BJ (cell line): ENCODE measurements around the gene XYLT1. TPM values are rescaled to one million over a fixed set of nuclear protein-coding genes. Genes with fewer than 3 reads are reported as not detected.

Source experiments
- CTCF ChIA-PET: fragments of 350-600 bp; formaldehyde crosslinking; extraction: SDS; loops from one replicate; lab custom pipeline; 2021; ENCODE audit warnings: antibody characterized with exemption, inconsistent platforms; lab: Yijun Ruan, JAX
- POLR2A ChIA-PET: fragments of 300-600 bp; sonication (Branson Sonifier 250); formaldehyde crosslinking; extraction: SDS; loops from one replicate; lab custom pipeline; 2021; ENCODE audit warnings: antibody characterized with exemption; lab: Charles Lee
- DNase-seq: peaks from one replicate; pipeline ENCODE4 v3.0.0-alpha.2; 2011; ENCODE audit warnings: low read depth
- H3K27me3 ChIP-seq: 2 replicates; pipeline ENCODE4 v1.6.0; 2011; ENCODE audit warnings: low read length; ENCODE audit not compliant: control insufficient read depth, insufficient read depth
- H3K36me3 ChIP-seq: 2 replicates; pipeline ENCODE4 v1.5.1; 2011; ENCODE audit warnings: low read length; ENCODE audit not compliant: control insufficient read depth, insufficient read depth
- H3K4me3 ChIP-seq: 2 replicates; pipeline ENCODE4 v1.5.1; 2011; ENCODE audit warnings: low read depth, mild to moderate bottlenecking, control low read depth, low read length
- polyA plus RNA-seq: library from polyadenylated mRNA; depleted of rRNA; stranded (reverse); fragments of >200 nt; gene quantifications from 2 replicates; pipeline ENCODE4 v1.2.3, GENCODE V29; 2011
- TF ChIP-seq, protein P1 (sequence below): IDR thresholded peaks from 2 replicates; pipeline ENCODE4 v1.5.1; 2011; ENCODE audit warnings: low read depth, mild to moderate bottlenecking, control low read depth, inconsistent platforms, low read length, moderate library complexity; ENCODE audit not compliant: insufficient read depth

The XYLT1 gene
- polyA plus RNA-seq, 1 experiment, result 15.9 TPM

DNA sequence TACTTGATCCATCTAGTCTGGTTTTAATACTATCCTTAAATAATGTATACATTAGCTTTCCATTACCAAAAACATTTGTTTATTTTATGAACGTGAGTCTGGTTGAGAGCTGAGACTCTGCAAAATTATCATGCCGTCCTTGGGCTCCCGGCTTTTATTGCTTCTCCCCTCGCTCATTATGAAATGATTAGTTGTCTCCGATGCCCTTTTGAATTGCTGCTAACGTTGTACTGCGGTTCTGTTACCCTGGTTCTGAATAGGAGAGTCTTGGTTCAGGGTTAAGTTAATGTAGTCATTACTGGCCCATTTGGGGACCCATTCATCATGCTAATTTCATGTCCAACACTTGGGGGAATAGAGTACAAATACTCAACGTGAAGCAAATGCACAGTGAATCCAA lies 12.8 kb downstream of the XYLT1 start:
- Histone ChIP-seq H3K4me3 (no peak overlapping the region), H3K36me3 (no peaks in the 10 kb centered on the region; the same call in 1 of the 2 replicates), H3K27me3 (no peaks in the 10 kb centered on the region)
- POLR2A ChIA-PET, result no interaction called here
- CTCF ChIA-PET, result interaction anchor here (3.3 kb wide), 1 partner anchor 10 kb away, joined by 19 read pairs; no protein-coding TSS in a partner anchor
- DNase-seq, result no peak
- TF ChIP-seq, protein P1, sequence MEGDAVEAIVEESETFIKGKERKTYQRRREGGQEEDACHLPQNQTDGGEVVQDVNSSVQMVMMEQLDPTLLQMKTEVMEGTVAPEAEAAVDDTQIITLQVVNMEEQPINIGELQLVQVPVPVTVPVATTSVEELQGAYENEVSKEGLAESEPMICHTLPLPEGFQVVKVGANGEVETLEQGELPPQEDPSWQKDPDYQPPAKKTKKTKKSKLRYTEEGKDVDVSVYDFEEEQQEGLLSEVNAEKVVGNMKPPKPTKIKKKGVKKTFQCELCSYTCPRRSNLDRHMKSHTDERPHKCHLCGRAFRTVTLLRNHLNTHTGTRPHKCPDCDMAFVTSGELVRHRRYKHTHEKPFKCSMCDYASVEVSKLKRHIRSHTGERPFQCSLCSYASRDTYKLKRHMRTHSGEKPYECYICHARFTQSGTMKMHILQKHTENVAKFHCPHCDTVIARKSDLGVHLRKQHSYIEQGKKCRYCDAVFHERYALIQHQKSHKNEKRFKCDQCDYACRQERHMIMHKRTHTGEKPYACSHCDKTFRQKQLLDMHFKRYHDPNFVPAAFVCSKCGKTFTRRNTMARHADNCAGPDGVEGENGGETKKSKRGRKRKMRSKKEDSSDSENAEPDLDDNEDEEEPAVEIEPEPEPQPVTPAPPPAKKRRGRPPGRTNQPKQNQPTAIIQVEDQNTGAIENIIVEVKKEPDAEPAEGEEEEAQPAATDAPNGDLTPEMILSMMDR, result no peak

DNA sequence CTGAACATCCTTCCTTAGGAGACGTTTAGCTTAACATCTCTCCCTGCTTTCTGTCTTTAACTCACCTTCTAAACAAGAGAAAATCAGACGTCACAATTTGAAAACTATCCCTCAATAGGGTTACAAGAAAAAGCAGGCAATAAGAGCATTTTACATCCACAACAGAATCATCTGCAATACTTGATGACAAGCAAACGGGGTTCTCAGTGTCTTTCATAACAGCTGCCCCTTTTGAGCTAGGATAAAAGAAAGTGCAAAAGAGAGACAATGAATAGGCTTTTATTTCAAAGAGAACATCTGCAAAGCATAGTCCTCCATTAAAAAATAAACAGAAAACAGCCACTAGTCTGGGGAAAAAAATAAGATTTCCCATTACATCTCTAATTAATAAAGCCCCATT lies 13.2 kb downstream of the XYLT1 start:
- TF ChIP-seq, protein P1, result no peak
- H3K4me3 ChIP-seq, result no peak overlapping the region
- no peaks in the 10 kb centered on the region; the same call in 1 of the 2 replicates for H3K36me3 ChIP-seq
- POLR2A ChIA-PET, result no interaction called here
- DNase-seq, result no peak
- H3K27me3 ChIP-seq, result no peaks in the 10 kb centered on the region
- CTCF ChIA-PET, result interaction anchor here (3.3 kb wide), 1 partner anchor 10 kb away, joined by 19 read pairs; no protein-coding TSS in a partner anchor

DNA sequence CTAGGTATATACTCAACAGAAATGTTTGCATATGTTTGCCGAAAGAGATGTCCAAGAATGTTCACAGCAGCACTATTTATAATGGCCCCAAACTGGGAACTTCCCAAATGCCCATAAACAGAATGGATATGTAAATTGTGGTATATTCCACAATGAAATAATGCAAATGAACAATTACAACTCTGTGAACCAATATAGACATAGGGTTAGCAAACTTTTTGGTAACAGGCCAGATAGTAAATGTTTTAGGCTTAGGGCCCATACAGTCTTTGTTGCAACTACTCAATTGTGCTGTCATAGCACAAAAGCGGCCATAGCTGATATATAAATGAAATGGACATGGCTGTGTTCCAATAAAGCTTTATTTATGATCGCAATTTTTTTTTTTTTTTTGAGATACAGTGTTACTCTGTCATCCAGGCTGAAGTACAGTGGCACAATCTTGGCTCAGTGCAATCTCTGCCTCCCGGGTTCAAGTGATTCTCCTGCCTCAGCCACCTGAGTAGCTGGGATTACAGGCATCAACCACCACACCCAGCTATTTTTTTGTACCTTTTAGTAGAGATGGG lies 16.5 kb downstream of the XYLT1 start:
- Histone ChIP-seq H3K4me3 (no peak overlapping the region), H3K27me3 (no peaks in the 10 kb centered on the region), H3K36me3 (peaks cover under 1% of the 10 kb centered on the region)
- TF ChIP-seq, protein P1, result no peak
- ChIA-PET CTCF (no interaction called here), POLR2A (no interaction called here)
- no peak for DNase-seq

DNA sequence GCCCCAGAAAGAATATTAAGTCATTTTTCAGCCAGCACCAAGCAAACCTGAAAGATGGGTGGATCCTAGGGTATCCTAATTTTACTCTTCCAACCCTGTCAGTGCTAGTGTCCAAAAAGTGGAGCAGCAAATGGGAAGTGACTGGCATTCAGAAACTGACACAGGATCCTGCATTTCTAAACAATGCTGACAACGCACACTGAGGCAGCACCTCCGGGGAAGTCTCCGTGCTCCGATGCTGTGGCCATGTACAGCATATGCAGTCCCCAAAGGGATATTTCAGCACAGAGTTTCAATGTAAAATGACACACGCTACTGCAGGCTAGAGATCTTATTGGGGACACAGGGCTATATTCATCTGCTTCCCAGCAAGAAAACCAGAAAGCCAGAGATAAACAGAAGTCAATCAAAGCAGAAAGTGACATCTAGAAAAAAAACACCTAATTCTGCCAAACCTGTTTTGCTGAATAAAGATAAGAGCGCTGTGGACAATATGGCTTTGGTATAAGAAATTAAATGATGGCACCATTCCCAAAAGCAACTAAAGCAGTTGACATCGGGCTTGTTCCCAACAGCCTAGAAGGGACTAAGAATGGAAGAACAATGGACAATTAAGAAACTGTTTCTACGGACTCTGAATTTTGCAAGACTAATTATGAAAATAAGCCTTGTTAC lies 17.3 kb downstream of the XYLT1 start:
- POLR2A ChIA-PET, result no interaction called here
- TF ChIP-seq, protein P1, result no peak
- CTCF ChIA-PET, result interaction anchor here (1.1 kb wide), 1 partner anchor 15 kb away, joined by 3 read pairs; no protein-coding TSS in a partner anchor
- no peaks in the 10 kb centered on the region for H3K27me3 ChIP-seq
- no peak overlapping the region for H3K4me3 ChIP-seq
- DNase-seq, result no peak
- H3K36me3 ChIP-seq, result peaks cover 1% of the 10 kb centered on the region

DNA sequence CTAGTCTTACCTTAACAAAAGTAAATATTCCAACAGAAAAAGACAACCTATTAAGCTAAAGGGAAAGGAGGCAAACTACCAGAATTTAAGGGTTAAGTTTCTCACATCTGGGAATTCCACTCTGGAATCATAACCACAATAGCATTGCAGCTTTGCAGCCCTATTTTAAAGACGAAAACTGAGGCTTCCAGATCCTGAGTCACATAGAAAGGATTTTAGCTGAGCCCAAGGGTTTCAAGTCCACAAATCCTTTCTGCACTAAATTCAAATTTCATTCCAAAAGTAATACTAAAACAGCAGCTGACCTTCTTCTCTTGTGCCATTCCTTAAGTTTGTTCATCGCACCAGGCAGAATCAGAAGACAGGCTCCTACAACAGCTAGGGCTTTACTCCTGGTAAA lies 17.8 kb downstream of the XYLT1 start:
- POLR2A ChIA-PET, result no interaction called here

More for the DNA sequence above, 17.8 kb downstream of the XYLT1 start:
- TF ChIP-seq, protein P1, result no peak
- no peak for DNase-seq
- no peaks in the 10 kb centered on the region for H3K27me3 ChIP-seq
- H3K4me3 ChIP-seq, result no peak overlapping the region
- CTCF ChIA-PET, result interaction anchor here (1.1 kb wide), 1 partner anchor 16 kb away, joined by 3 read pairs; no protein-coding TSS in a partner anchor
- peaks cover 1% of the 10 kb centered on the region for H3K36me3 ChIP-seq
